HCT116 (cell line): ENCODE measurements around the gene ABHD16B.

Experiments
- CEBPB ChIP-seq: IDR thresholded peaks from 2 replicates; pipeline ENCODE4 v1.6.1; 2012; ENCODE audit warnings: low read depth
- EZH2 ChIP-seq: fragments of 200-600 bp; sonication (generic); IDR thresholded peaks from 2 replicates; pipeline ENCODE4 v1.6.1; 2017; ENCODE audit warnings: antibody characterized with exemption, mixed run types
- JUND ChIP-seq: IDR thresholded peaks from 2 replicates; pipeline ENCODE4 v1.6.1; 2012
- POLR2A ChIP-seq: IDR thresholded peaks from 2 replicates; pipeline ENCODE4 v1.7.0; 2011; ENCODE audit warnings: borderline replicate concordance; ENCODE audit not compliant: insufficient read depth, insufficient read length; ENCODE audit errors: extremely low read depth
- RAD21 ChIP-seq: IDR thresholded peaks from 2 replicates; pipeline ENCODE4 v1.6.1; 2012; ENCODE audit warnings: low read depth, mild to moderate bottlenecking
- TCF7L2 ChIP-seq: IDR thresholded peaks from 2 replicates; pipeline ENCODE4 v1.7.0; 2011; ENCODE audit warnings: borderline replicate concordance, inconsistent platforms; ENCODE audit not compliant: insufficient read depth, insufficient read length; ENCODE audit errors: extremely low read depth
- ZFX ChIP-seq: fragments of 450-650 bp; IDR thresholded peaks from 2 replicates; pipeline ENCODE4 v1.6.1; 2017
- TF ChIP-seq, protein P1 (sequence below), 3 experiments: fragments of 200-600 bp in 1 of 3; sonication (generic) in 1 of 3; IDR thresholded peaks in 2 of 3; conservative IDR thresholded peaks in 1 of 3; 2 replicates each; pipeline ENCODE4 v1.5.1; 2012 to 2017; ENCODE audit warnings: low read depth in 2 of 3, low read length in 2 of 3, antibody characterized with exemption in 1 of 3, borderline replicate concordance in 1 of 3, control low read depth in 1 of 3, mild to moderate bottlenecking in 1 of 3, mixed read lengths in 1 of 3, mixed run types in 1 of 3, moderate library complexity in 1 of 3; ENCODE audit not compliant: insufficient read depth in 1 of 3
- TF ChIP-seq, protein P2 (sequence below): IDR thresholded peaks from 2 replicates; pipeline ENCODE4 v1.6.1; 2012; ENCODE audit warnings: low read depth

DNA sequence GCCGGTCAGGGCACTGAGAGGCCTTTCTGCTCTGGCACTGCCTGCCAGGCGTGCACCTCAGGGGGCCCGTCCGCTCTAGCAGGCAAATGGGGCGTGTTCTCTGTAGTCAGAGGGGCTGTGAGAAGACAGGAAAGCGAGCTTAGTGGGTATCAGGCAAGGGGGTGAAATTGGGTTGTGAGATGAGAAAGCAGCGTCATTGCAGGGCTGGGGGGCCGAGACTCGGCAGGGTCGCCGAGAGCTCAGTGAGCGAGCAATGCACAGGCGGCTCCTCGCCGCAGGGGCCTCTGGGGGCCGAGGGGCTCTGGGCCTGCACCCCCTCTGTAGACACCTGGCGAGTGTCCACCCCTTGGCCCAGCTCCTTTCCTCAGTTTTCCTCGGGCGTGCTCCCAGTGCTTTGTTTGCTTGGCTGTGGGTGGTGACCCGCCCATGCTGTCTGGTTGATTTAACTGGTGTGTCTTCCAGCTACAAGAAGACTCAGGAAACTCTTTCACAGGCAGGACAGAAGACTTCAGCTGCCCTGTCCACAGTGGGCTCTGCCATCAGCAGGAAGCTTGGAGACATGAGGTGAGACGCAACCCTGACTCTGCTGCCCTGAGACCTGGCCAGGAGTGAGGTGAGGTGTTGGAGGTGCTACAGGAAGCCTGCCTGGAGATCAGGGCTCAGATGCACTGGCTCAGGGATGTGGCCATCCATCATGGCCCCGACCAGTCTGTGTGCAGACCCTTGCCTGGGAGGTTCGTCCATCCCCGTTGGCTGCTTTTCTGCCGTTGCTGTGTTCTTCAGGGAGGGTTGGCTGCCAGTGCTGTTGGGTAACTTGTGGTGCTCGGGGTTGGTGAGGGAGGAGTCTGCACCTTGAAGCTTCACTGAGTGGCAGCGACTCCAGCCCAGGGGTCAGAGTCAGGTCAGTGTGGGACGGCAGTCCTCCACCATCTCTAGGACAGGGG lies 21.2 kb downstream of the ABHD16B start:
- TF ChIP-seq, protein P1, sequence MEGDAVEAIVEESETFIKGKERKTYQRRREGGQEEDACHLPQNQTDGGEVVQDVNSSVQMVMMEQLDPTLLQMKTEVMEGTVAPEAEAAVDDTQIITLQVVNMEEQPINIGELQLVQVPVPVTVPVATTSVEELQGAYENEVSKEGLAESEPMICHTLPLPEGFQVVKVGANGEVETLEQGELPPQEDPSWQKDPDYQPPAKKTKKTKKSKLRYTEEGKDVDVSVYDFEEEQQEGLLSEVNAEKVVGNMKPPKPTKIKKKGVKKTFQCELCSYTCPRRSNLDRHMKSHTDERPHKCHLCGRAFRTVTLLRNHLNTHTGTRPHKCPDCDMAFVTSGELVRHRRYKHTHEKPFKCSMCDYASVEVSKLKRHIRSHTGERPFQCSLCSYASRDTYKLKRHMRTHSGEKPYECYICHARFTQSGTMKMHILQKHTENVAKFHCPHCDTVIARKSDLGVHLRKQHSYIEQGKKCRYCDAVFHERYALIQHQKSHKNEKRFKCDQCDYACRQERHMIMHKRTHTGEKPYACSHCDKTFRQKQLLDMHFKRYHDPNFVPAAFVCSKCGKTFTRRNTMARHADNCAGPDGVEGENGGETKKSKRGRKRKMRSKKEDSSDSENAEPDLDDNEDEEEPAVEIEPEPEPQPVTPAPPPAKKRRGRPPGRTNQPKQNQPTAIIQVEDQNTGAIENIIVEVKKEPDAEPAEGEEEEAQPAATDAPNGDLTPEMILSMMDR (IDR thresholded peaks at IDR 0.05 in 2 of 3, conservative IDR thresholded peaks at IDR 0.05 in 1 of 3; ENCODE audit: borderline replicate concordance in 1 of 3, insufficient read depth in 1 of 3, low read depth in 2 of 3, low read length in 2 of 3) = no peak
- TF ChIP-seq EZH2 = no peak
- no peak for TF ChIP-seq JUND
- TF ChIP-seq RAD21 = no peak
- no peak for TF ChIP-seq TCF7L2
- TF ChIP-seq, protein P2, sequence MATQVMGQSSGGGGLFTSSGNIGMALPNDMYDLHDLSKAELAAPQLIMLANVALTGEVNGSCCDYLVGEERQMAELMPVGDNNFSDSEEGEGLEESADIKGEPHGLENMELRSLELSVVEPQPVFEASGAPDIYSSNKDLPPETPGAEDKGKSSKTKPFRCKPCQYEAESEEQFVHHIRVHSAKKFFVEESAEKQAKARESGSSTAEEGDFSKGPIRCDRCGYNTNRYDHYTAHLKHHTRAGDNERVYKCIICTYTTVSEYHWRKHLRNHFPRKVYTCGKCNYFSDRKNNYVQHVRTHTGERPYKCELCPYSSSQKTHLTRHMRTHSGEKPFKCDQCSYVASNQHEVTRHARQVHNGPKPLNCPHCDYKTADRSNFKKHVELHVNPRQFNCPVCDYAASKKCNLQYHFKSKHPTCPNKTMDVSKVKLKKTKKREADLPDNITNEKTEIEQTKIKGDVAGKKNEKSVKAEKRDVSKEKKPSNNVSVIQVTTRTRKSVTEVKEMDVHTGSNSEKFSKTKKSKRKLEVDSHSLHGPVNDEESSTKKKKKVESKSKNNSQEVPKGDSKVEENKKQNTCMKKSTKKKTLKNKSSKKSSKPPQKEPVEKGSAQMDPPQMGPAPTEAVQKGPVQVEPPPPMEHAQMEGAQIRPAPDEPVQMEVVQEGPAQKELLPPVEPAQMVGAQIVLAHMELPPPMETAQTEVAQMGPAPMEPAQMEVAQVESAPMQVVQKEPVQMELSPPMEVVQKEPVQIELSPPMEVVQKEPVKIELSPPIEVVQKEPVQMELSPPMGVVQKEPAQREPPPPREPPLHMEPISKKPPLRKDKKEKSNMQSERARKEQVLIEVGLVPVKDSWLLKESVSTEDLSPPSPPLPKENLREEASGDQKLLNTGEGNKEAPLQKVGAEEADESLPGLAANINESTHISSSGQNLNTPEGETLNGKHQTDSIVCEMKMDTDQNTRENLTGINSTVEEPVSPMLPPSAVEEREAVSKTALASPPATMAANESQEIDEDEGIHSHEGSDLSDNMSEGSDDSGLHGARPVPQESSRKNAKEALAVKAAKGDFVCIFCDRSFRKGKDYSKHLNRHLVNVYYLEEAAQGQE = no peak
- TF ChIP-seq POLR2A = no peak
- no peak for TF ChIP-seq ZFX
- TF ChIP-seq CEBPB = no peak
